ENCODE measurements around the gene EPHB2.

DNA sequence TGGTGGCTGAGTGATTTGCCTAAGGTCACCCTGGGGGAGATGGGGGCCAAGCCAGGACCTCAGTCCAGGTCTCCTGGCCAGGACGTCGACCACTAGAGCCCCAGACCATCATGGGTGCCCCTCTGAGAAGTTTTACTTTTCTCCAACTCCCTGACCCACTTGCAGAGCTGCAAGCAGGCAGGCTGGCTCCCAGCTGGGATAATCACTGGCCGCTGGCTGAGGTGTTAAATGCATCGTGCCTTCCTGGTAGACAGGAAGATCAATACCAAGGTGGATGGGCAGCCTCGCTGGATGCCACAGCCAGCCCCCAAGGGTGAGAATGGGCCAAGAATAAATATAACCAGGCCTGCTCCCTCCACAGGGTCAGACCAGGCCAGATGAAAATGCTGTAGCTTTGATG is 106.2 kb downstream of the EPHB2 start:
- TF ChIP-seq, protein P1, sequence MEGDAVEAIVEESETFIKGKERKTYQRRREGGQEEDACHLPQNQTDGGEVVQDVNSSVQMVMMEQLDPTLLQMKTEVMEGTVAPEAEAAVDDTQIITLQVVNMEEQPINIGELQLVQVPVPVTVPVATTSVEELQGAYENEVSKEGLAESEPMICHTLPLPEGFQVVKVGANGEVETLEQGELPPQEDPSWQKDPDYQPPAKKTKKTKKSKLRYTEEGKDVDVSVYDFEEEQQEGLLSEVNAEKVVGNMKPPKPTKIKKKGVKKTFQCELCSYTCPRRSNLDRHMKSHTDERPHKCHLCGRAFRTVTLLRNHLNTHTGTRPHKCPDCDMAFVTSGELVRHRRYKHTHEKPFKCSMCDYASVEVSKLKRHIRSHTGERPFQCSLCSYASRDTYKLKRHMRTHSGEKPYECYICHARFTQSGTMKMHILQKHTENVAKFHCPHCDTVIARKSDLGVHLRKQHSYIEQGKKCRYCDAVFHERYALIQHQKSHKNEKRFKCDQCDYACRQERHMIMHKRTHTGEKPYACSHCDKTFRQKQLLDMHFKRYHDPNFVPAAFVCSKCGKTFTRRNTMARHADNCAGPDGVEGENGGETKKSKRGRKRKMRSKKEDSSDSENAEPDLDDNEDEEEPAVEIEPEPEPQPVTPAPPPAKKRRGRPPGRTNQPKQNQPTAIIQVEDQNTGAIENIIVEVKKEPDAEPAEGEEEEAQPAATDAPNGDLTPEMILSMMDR (conservative IDR thresholded peaks at IDR 0.05; ENCODE audit: low read length) = no peak
- TF ChIP-seq EZH2phosphoT487 (IDR thresholded peaks at IDR 0.05; ENCODE audit: borderline replicate concordance, low read depth, low read length) = no peak
